GM23338 (cell line): ENCODE results near the gene RHBDF2.

Experiments used
- CREB1 ChIP-seq: fragments of 250-450 bp; sonication (Bioruptor Pico); IDR thresholded peaks from 2 replicates; pipeline ENCODE4 v1.5.0; 2020; ENCODE audit warnings: low read depth, mild to moderate bottlenecking, moderate library complexity
- EZH2 ChIP-seq: fragments of 200-600 bp; sonication (generic); IDR thresholded peaks from one replicate; pipeline ENCODE4 v1.8.0; 2017; ENCODE audit warnings: antibody characterized with exemption, mild to moderate bottlenecking, low read depth; ENCODE audit not compliant: unreplicated experiment
- EZH2phosphoT487 ChIP-seq: fragments of 200-600 bp; sonication (generic); IDR thresholded peaks from one replicate; pipeline ENCODE4 v1.8.1; 2018; ENCODE audit warnings: antibody characterized with exemption; ENCODE audit not compliant: unreplicated experiment
- JUNB ChIP-seq: IDR thresholded peaks from one replicate; pipeline ENCODE4 v1.6.1; 2016; ENCODE audit warnings: antibody characterized with exemption; ENCODE audit not compliant: unreplicated experiment
- NANOG ChIP-seq: IDR thresholded peaks from 2 replicates; pipeline ENCODE4 v1.6.1; 2016; ENCODE audit warnings: antibody characterized with exemption, borderline replicate concordance
- POLR2AphosphoS5 ChIP-seq: IDR thresholded peaks from 2 replicates; pipeline ENCODE4 v1.6.1; 2016; ENCODE audit warnings: antibody characterized with exemption, low read depth
- STAT1 ChIP-seq: IDR thresholded peaks from one replicate; pipeline ENCODE4 v1.6.1; 2016; ENCODE audit warnings: antibody characterized with exemption; ENCODE audit not compliant: unreplicated experiment
- ZNF114 ChIP-seq: fragments of 250-450 bp; sonication (Bioruptor Pico); IDR thresholded peaks from 2 replicates; pipeline ENCODE4 v1.5.0; 2020; ENCODE audit warnings: mild to moderate bottlenecking, moderate library complexity
- ZNF331 ChIP-seq: fragments of 250-450 bp; sonication (Bioruptor Pico); IDR thresholded peaks from 2 replicates; pipeline ENCODE4 v1.5.0; 2020; ENCODE audit warnings: low read depth, mild to moderate bottlenecking, moderate library complexity
- TF ChIP-seq, protein P1 (sequence below), 2 experiments: fragments of 200-600 bp in 1 of 2; sonication (generic) in 1 of 2; conservative IDR thresholded peaks; 2 replicates each; pipeline versions ENCODE4 v1.5.1 to v1.6.1; 2016 to 2017; ENCODE audit warnings: antibody characterized with exemption in 2 of 2, low read depth in 2 of 2, mild to moderate bottlenecking in 2 of 2, moderate library complexity in 1 of 2
- TF ChIP-seq, protein P2 (sequence below): IDR thresholded peaks from one replicate; pipeline ENCODE4 v1.6.1; 2018; ENCODE audit warnings: antibody characterized with exemption; ENCODE audit not compliant: unreplicated experiment
- TF ChIP-seq, protein P3 (sequence below): IDR thresholded peaks from 2 replicates; pipeline ENCODE4 v1.6.1; 2016; ENCODE audit warnings: antibody characterized with exemption

DNA sequence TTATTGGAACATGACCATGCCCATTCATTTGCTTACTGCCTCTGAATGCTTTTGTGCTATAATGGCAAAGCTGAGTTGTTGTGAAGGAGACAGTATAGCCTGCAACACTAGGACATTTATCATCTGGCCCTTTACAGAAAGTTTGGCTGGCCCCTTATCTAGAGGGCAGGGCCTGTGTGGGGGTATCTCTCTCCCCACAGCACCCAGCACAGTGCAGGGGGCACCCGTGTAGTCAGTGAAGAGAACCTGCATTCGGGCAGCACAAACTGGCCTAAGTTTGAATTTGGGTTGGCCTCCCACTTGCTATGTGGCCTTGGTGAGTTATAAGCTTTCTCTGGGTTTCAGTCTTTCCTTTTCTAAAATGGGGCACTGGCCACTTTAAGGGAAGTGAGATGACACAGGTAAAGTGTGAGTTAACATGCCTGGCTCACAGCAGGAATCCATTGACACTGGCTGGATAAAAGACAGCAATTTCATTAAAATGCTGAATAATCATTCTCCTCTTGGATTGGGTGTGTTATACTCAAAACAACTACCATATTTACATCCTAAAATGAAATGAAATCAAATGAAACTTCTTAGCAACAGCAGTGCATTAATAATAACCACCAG lies 60.4 kb downstream of the RHBDF2 start:
- no peak for TF ChIP-seq JUNB
- TF ChIP-seq, protein P1, sequence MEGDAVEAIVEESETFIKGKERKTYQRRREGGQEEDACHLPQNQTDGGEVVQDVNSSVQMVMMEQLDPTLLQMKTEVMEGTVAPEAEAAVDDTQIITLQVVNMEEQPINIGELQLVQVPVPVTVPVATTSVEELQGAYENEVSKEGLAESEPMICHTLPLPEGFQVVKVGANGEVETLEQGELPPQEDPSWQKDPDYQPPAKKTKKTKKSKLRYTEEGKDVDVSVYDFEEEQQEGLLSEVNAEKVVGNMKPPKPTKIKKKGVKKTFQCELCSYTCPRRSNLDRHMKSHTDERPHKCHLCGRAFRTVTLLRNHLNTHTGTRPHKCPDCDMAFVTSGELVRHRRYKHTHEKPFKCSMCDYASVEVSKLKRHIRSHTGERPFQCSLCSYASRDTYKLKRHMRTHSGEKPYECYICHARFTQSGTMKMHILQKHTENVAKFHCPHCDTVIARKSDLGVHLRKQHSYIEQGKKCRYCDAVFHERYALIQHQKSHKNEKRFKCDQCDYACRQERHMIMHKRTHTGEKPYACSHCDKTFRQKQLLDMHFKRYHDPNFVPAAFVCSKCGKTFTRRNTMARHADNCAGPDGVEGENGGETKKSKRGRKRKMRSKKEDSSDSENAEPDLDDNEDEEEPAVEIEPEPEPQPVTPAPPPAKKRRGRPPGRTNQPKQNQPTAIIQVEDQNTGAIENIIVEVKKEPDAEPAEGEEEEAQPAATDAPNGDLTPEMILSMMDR (conservative IDR thresholded peaks at IDR 0.05; ENCODE audit: low read depth in 2 of 2): no peak
- TF ChIP-seq CREB1 (CRISPR knock-in tag): no peak
- no peak for TF ChIP-seq EZH2phosphoT487
- TF ChIP-seq, protein P2, sequence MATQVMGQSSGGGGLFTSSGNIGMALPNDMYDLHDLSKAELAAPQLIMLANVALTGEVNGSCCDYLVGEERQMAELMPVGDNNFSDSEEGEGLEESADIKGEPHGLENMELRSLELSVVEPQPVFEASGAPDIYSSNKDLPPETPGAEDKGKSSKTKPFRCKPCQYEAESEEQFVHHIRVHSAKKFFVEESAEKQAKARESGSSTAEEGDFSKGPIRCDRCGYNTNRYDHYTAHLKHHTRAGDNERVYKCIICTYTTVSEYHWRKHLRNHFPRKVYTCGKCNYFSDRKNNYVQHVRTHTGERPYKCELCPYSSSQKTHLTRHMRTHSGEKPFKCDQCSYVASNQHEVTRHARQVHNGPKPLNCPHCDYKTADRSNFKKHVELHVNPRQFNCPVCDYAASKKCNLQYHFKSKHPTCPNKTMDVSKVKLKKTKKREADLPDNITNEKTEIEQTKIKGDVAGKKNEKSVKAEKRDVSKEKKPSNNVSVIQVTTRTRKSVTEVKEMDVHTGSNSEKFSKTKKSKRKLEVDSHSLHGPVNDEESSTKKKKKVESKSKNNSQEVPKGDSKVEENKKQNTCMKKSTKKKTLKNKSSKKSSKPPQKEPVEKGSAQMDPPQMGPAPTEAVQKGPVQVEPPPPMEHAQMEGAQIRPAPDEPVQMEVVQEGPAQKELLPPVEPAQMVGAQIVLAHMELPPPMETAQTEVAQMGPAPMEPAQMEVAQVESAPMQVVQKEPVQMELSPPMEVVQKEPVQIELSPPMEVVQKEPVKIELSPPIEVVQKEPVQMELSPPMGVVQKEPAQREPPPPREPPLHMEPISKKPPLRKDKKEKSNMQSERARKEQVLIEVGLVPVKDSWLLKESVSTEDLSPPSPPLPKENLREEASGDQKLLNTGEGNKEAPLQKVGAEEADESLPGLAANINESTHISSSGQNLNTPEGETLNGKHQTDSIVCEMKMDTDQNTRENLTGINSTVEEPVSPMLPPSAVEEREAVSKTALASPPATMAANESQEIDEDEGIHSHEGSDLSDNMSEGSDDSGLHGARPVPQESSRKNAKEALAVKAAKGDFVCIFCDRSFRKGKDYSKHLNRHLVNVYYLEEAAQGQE: no peak
- TF ChIP-seq POLR2AphosphoS5: no peak
- TF ChIP-seq EZH2: no peak
- TF ChIP-seq, protein P3, sequence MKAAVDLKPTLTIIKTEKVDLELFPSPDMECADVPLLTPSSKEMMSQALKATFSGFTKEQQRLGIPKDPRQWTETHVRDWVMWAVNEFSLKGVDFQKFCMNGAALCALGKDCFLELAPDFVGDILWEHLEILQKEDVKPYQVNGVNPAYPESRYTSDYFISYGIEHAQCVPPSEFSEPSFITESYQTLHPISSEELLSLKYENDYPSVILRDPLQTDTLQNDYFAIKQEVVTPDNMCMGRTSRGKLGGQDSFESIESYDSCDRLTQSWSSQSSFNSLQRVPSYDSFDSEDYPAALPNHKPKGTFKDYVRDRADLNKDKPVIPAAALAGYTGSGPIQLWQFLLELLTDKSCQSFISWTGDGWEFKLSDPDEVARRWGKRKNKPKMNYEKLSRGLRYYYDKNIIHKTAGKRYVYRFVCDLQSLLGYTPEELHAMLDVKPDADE: no peak
- TF ChIP-seq NANOG: no peak
- no peak for TF ChIP-seq ZNF331 (CRISPR knock-in tag)
- TF ChIP-seq ZNF114 (CRISPR knock-in tag): no peak
- TF ChIP-seq STAT1: no peak
